H9 (cell line): ENCODE measurements around the gene CAPN9. TPM values are rescaled to one million over a fixed set of nuclear protein-coding genes. Genes with fewer than 3 reads are reported as not detected.

Experiments
- DNase-seq: peaks from one replicate; pipeline ENCODE4 v3.0.0-alpha.2; 2017
- H2AFZ ChIP-seq: one replicate; pipeline ENCODE4 v1.6.1; 2013; ENCODE audit warnings: mild to moderate bottlenecking, low read length, control low read depth, moderate library complexity
- H2AK5ac ChIP-seq: 2 replicates; pipeline ENCODE4 v1.6.1; 2013; ENCODE audit warnings: low read length, control low read depth, mixed read lengths; ENCODE audit not compliant: insufficient read length
- H2BK120ac ChIP-seq: one replicate; pipeline ENCODE4 v1.6.1; 2013; ENCODE audit warnings: low read depth, mild to moderate bottlenecking, low read length, control low read depth, inconsistent platforms; ENCODE audit not compliant: poor library complexity, severe bottlenecking
- H2BK12ac ChIP-seq: 2 replicates; pipeline ENCODE4 v1.6.1; 2013; ENCODE audit warnings: low read length, control low read depth, mixed read lengths, low read depth; ENCODE audit not compliant: insufficient read length
- H2BK15ac ChIP-seq: 2 replicates; pipeline ENCODE4 v1.6.1; 2013; ENCODE audit warnings: low read depth, low read length, control low read depth
- H2BK20ac ChIP-seq: one replicate; pipeline ENCODE4 v1.6.1; 2013; ENCODE audit warnings: low read depth, mild to moderate bottlenecking, low read length, control low read depth, inconsistent platforms; ENCODE audit not compliant: poor library complexity, severe bottlenecking
- H2BK5ac ChIP-seq: 2 replicates; pipeline ENCODE4 v1.6.1; 2013; ENCODE audit warnings: low read length, control low read depth, mixed read lengths; ENCODE audit not compliant: insufficient read length
- H3K14ac ChIP-seq: 2 replicates; pipeline ENCODE4 v1.6.1; 2013; ENCODE audit warnings: low read length, control low read depth; ENCODE audit not compliant: insufficient read depth
- H3K18ac ChIP-seq: 2 replicates; pipeline ENCODE4 v1.6.1; 2013; ENCODE audit warnings: low read depth, mild to moderate bottlenecking, mixed read lengths, low read length, control low read depth; ENCODE audit not compliant: insufficient read length
- H3K23ac ChIP-seq: 2 replicates; pipeline ENCODE4 v1.6.1; 2013; ENCODE audit warnings: low read length, control low read depth, mixed read lengths, low read depth; ENCODE audit not compliant: insufficient read length
- H3K23me2 ChIP-seq: 2 replicates; pipeline ENCODE4 v1.6.1; 2013; ENCODE audit warnings: low read depth, mild to moderate bottlenecking, mixed read lengths, low read length, control low read depth; ENCODE audit not compliant: insufficient read length, poor library complexity, severe bottlenecking
- H3K27ac ChIP-seq: 2 replicates; pipeline ENCODE4 v1.5.1; 2013; ENCODE audit warnings: low read length, control low read depth, mixed read lengths, low read depth; ENCODE audit not compliant: insufficient read length
- H3K27me3 ChIP-seq: 2 replicates; pipeline ENCODE4 v1.6.1; 2013; ENCODE audit warnings: low read length, control low read depth, inconsistent platforms; ENCODE audit not compliant: insufficient read depth
- H3K4ac ChIP-seq: 2 replicates; pipeline ENCODE4 v1.6.1; 2013; ENCODE audit warnings: low read depth, mild to moderate bottlenecking, control low read depth, inconsistent platforms, low read length, moderate library complexity
- H3K4me1 ChIP-seq: 2 replicates; pipeline ENCODE4 v1.6.1; 2013; ENCODE audit warnings: low read length, control low read depth, inconsistent platforms; ENCODE audit not compliant: insufficient read depth
- H3K4me2 ChIP-seq: 2 replicates; pipeline ENCODE4 v1.6.1; 2013; ENCODE audit warnings: low read length, control low read depth, mixed read lengths; ENCODE audit not compliant: insufficient read length, insufficient read depth
- H3K56ac ChIP-seq: 2 replicates; pipeline ENCODE4 v1.6.1; 2013; ENCODE audit warnings: low read depth, mild to moderate bottlenecking, mixed read lengths, low read length, control low read depth; ENCODE audit not compliant: insufficient read length
- H3K79me1 ChIP-seq: 2 replicates; pipeline ENCODE4 v1.6.1; 2013; ENCODE audit warnings: low read depth, mild to moderate bottlenecking, moderate library complexity, low read length, control low read depth, inconsistent platforms; ENCODE audit not compliant: insufficient read depth, poor library complexity, severe bottlenecking
- H3K79me2 ChIP-seq: 2 replicates; pipeline ENCODE4 v1.6.1; 2013; ENCODE audit warnings: low read length, control low read depth, inconsistent platforms; ENCODE audit not compliant: insufficient read depth
- H3K9ac ChIP-seq: 2 replicates; pipeline ENCODE4 v1.6.1; 2013; ENCODE audit warnings: low read length, control low read depth, mixed read lengths; ENCODE audit not compliant: insufficient read length; ENCODE audit errors: extremely low read depth
- H3K9me3 ChIP-seq: one replicate; pipeline ENCODE4 v1.6.1; 2013; ENCODE audit warnings: low read depth, low read length, inconsistent platforms; ENCODE audit not compliant: control insufficient read depth
- H3T11ph ChIP-seq: one replicate; pipeline ENCODE4 v1.6.1; 2013; ENCODE audit warnings: mild to moderate bottlenecking, low read length, control low read depth, inconsistent platforms
- H4K20me1 ChIP-seq: one replicate; pipeline ENCODE4 v1.6.1; 2013; ENCODE audit not compliant: control insufficient read depth, insufficient read length, insufficient read depth
- H4K5ac ChIP-seq: 2 replicates; pipeline ENCODE4 v1.6.1; 2013; ENCODE audit warnings: low read depth, mild to moderate bottlenecking, mixed read lengths, low read length, control low read depth; ENCODE audit not compliant: insufficient read length
- H4K8ac ChIP-seq: replicated peaks from 2 replicates; pipeline ENCODE4 v1.6.1; 2013; ENCODE audit warnings: low read length, control low read depth, mixed read lengths, low read depth; ENCODE audit not compliant: insufficient read length
- H4K91ac ChIP-seq: 2 replicates; pipeline ENCODE4 v1.6.1; 2013; ENCODE audit warnings: low read depth, mild to moderate bottlenecking, moderate library complexity, mixed read lengths, low read length, control low read depth; ENCODE audit not compliant: insufficient read length
- H3K27ac Mint-ChIP-seq, 3 experiments: 2 replicates in 2 of 3; 3 replicates in 1 of 3; pipeline ENCODE4 v1.8.0; 2020 to 2021; ENCODE audit warnings: mixed read lengths in 3 of 3, mild to moderate bottlenecking in 1 of 3, moderate library complexity in 1 of 3
- H3K27me3 Mint-ChIP-seq: 2 replicates; pipeline ENCODE4 v1.8.0; 2021; ENCODE audit warnings: low read depth, mild to moderate bottlenecking, moderate library complexity, mixed read lengths
- H3K36me3 Mint-ChIP-seq, 3 experiments: 2 replicates in 2 of 3; 3 replicates in 1 of 3; pipeline ENCODE4 v1.8.0; 2020 to 2021; ENCODE audit warnings: low read depth in 3 of 3, mixed read lengths in 3 of 3; ENCODE audit not compliant: insufficient read depth in 1 of 3
- H3K4me1 Mint-ChIP-seq, 2 experiments: 2 replicates each; pipeline ENCODE4 v1.8.0; 2020; ENCODE audit warnings: mixed read lengths in 2 of 2
- H3K4me3 Mint-ChIP-seq, 2 experiments: 2 replicates in 1 of 2; 3 replicates in 1 of 2; pipeline ENCODE4 v1.8.0; 2020 to 2021; ENCODE audit warnings: mild to moderate bottlenecking in 2 of 2, mixed read lengths in 2 of 2, moderate library complexity in 1 of 2
- H3K9me3 Mint-ChIP-seq, 2 experiments: 2 replicates in 1 of 2; 3 replicates in 1 of 2; pipeline ENCODE4 v1.8.0; 2020; ENCODE audit warnings: mild to moderate bottlenecking in 2 of 2, mixed read lengths in 2 of 2, moderate library complexity in 1 of 2
- WGBS: extraction: QIAGEN DNeasy Blood & Tissue Kit; methylation state at CpG from one replicate; pipeline ENCODE4 v1.1.7; 2013; ENCODE audit warnings: missing lambda C conversion rate, low lambda C conversion rate, mixed read lengths; ENCODE audit not compliant: insufficient read length; ENCODE audit errors: extremely low coverage; 5-methylcytosine and 5-hydroxymethylcytosine counted together
- total RNA-seq: library from RNA; stranded (reverse); gene quantifications from 2 replicates; pipeline ENCODE4 v1.2.1, GENCODE V29; 2021
- TF ChIP-seq, protein P1 (sequence below): fragments of 200-600 bp; sonication (generic); conservative IDR thresholded peaks from 3 replicates; pipeline ENCODE4 v1.8.0; 2021; ENCODE audit warnings: antibody characterized with exemption, mild to moderate bottlenecking

The CAPN9 gene
- total RNA-seq, 1 experiment from 2014 or later: 0.22 TPM

DNA sequence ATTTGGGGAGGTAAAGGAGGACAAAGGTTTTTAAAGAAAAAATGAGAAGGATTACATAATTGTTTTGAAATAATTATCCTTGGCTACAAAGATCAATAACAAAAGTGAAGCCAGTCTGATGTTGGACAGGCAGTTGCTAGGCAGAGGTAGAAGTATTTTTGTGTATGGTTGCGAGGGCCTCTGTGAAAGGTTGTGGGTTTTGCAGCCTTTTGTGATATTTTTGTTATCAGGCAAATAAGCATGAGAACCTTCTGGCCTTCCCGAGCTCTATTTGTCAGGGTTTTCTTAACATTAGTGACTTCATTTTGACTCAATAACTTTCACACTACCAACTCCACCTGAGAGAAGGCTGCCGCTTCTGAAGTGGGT lies 39.2 kb downstream of the CAPN9 start:
- no peak overlapping the region for H3K56ac ChIP-seq
- H3K79me2 ChIP-seq: no peaks in the 10 kb centered on the region
- Mint-ChIP-seq H3K9me3 (peaks cover 3 to 7% of the 10 kb centered on the region in 2 experiments; a peak in 4 of 5 replicates), H3K27me3 (no peaks in the 10 kb centered on the region; the same call in 1 of the 2 replicates), H3K4me3 (no peak overlapping the region), H3K27ac (no peak overlapping the region), H3K4me1 (peaks cover 24 to 31% of the 10 kb centered on the region in 2 experiments), H3K36me3 (no peaks in the 10 kb centered on the region)
- H4K91ac ChIP-seq: no peak overlapping the region
- H3K79me1 ChIP-seq: no peaks in the 10 kb centered on the region
- H3K23ac ChIP-seq: no peak overlapping the region
- no peak overlapping the region for H3K9ac ChIP-seq
- H3K4me2 ChIP-seq: no peak overlapping the region
- H4K20me1 ChIP-seq: no peaks in the 10 kb centered on the region
- H3K14ac ChIP-seq: no peak overlapping the region
- no peak overlapping the region for H3K18ac ChIP-seq
- no peak overlapping the region for H2BK5ac ChIP-seq
- no peak overlapping the region for H3K27ac ChIP-seq
- H3K27me3 ChIP-seq: peaks cover 57% of the 10 kb centered on the region; the same call in 1 of the 2 replicates
- TF ChIP-seq, protein P1, sequence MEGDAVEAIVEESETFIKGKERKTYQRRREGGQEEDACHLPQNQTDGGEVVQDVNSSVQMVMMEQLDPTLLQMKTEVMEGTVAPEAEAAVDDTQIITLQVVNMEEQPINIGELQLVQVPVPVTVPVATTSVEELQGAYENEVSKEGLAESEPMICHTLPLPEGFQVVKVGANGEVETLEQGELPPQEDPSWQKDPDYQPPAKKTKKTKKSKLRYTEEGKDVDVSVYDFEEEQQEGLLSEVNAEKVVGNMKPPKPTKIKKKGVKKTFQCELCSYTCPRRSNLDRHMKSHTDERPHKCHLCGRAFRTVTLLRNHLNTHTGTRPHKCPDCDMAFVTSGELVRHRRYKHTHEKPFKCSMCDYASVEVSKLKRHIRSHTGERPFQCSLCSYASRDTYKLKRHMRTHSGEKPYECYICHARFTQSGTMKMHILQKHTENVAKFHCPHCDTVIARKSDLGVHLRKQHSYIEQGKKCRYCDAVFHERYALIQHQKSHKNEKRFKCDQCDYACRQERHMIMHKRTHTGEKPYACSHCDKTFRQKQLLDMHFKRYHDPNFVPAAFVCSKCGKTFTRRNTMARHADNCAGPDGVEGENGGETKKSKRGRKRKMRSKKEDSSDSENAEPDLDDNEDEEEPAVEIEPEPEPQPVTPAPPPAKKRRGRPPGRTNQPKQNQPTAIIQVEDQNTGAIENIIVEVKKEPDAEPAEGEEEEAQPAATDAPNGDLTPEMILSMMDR: no peak
- no peak overlapping the region for H2BK20ac ChIP-seq
- H3K9me3 ChIP-seq: no peaks in the 10 kb centered on the region
- no peak overlapping the region for H3K4ac ChIP-seq
- no peak overlapping the region for H3T11ph ChIP-seq
- no peak overlapping the region for H2AK5ac ChIP-seq
- DNase-seq: no peak
- no peak overlapping the region for H2BK15ac ChIP-seq
- H3K4me1 ChIP-seq: no peaks in the 10 kb centered on the region
- no peaks in the 10 kb centered on the region for H3K23me2 ChIP-seq
- H2BK120ac ChIP-seq: no peak overlapping the region
- no peak overlapping the region for H4K5ac ChIP-seq
- H2BK12ac ChIP-seq: no peak overlapping the region
- H2AFZ ChIP-seq: no peak overlapping the region
- WGBS: no CpG with 5 or more reads among the region's 3 CpGs
- H4K8ac ChIP-seq: no peak overlapping the region
